MG63 (cell line): Measurements from ENCODE around the gene NOS1. TPM values are rescaled to one million over a fixed set of nuclear protein-coding genes. Genes with fewer than 3 reads are reported as not detected.
A peak's percentile ranks its signal among the peaks of the same experiment; 100 is the strongest.
"Not testable (repeated sequence)": the region's sequence is repeated elsewhere in the genome, so short reads cannot be mapped to it uniquely, and the experiment has no call there.

Experiments used
- DNase-seq: peaks from one replicate; pipeline ENCODE4 v3.0.0-alpha.2; 2020
- H3K27me3 ChIP-seq: fragments of 250-450 bp; sonication (Bioruptor Pico); 2 replicates; pipeline ENCODE4 v1.5.1; 2020; ENCODE audit warnings: mild to moderate bottlenecking, moderate library complexity
- H3K36me3 ChIP-seq: fragments of 250-450 bp; sonication (Bioruptor Pico); 2 replicates; pipeline ENCODE4 v1.5.1; 2020; ENCODE audit warnings: mild to moderate bottlenecking, moderate library complexity
- H3K4me3 ChIP-seq: fragments of 250-450 bp; sonication (Bioruptor Pico); 2 replicates; pipeline ENCODE4 v1.5.1; 2020; ENCODE audit warnings: mild to moderate bottlenecking, moderate library complexity
- H3K9me3 ChIP-seq: fragments of 250-450 bp; sonication (Bioruptor Pico); 2 replicates; pipeline ENCODE4 v1.5.1; 2020; ENCODE audit warnings: mild to moderate bottlenecking, moderate library complexity
- total RNA-seq: library from RNA; depleted of rRNA; stranded (reverse); fragments of >200 nt; shearing (Covaris generic); gene quantifications from 2 replicates; pipeline ENCODE4 v1.2.3, GENCODE V29; 2014; ENCODE audit warnings: low replicate concordance

NOS1 gene
- total RNA-seq, 1 experiment from 2014 or later, result not detected

- Histone ChIP-seq H3K9me3 (no peaks in the 10 kb centered on the region), H3K27me3 (peaks cover 2% of the 10 kb centered on the region; the same call in 1 of the 2 replicates), H3K36me3 (no peaks in the 10 kb centered on the region), H3K4me3 (no peak overlapping the region)
- DNase-seq, result peak; percentile 48
Observed at GRCh38 chr12:117212563-117213190, 148.7 kb downstream of the NOS1 start.

DNA sequence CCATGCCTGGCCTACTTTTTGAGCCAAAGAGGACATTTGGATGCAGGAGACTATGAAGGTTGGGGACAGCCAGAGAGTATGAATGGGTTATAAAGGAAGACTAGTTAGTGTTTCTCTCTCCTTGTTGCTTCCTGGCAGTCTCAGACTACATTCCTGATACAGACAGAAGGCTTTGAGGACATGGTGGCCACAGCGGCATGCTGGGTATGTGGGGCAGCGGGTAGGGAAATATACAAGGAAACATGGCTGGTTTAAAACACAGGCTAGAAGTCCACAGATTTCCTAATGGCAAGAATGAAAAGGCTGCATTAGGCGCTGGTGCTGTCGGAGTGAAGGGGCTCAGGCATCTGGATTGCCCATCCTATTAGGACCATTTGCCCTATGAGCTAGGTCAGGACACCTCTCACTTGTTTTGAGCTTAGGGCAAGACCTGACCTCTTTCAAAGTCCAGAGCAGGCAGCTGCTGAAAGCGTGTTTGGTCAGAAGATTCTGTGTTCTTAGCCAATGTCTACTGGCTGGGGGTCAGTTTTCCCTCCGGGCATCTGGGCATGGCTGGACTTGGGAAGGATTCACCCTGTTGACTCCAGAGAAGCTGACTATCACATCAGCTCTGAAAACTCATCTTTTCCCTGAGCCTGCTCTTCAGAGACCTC lies 151.0 kb downstream of the NOS1 start:
- Histone ChIP-seq H3K36me3 (no peaks in the 10 kb centered on the region), H3K27me3 (peaks cover 2% of the 10 kb centered on the region; the same call in 1 of the 2 replicates), H3K4me3 (no peak overlapping the region), H3K9me3 (no peaks in the 10 kb centered on the region)
- no peak for DNase-seq

GRCh38 chr12:117209626-117210025 lies 151.8 kb downstream of the NOS1 start:
- Histone ChIP-seq H3K9me3 (no peaks in the 10 kb centered on the region), H3K36me3 (no peaks in the 10 kb centered on the region), H3K4me3 (no peak overlapping the region), H3K27me3 (peaks cover 2% of the 10 kb centered on the region; the same call in 1 of the 2 replicates)
- DNase-seq, result no peak

GRCh38 chr12:117208811-117209455 lies 152.5 kb downstream of the NOS1 start:
- Histone ChIP-seq H3K36me3 (no peaks in the 10 kb centered on the region), H3K27me3 (peaks cover 2% of the 10 kb centered on the region; the same call in 1 of the 2 replicates), H3K9me3 (no peaks in the 10 kb centered on the region), H3K4me3 (no peak overlapping the region)
- DNase-seq, result no peak

GRCh38 chr12:117208206-117208605 lies 153.2 kb downstream of the NOS1 start:
- no peaks in the 10 kb centered on the region for H3K36me3 ChIP-seq
- DNase-seq, result no peak
- no peak overlapping the region for H3K4me3 ChIP-seq
- H3K27me3 ChIP-seq, result peaks cover 2% of the 10 kb centered on the region; the same call in 1 of the 2 replicates
- H3K9me3 ChIP-seq, result no peaks in the 10 kb centered on the region

DNA sequence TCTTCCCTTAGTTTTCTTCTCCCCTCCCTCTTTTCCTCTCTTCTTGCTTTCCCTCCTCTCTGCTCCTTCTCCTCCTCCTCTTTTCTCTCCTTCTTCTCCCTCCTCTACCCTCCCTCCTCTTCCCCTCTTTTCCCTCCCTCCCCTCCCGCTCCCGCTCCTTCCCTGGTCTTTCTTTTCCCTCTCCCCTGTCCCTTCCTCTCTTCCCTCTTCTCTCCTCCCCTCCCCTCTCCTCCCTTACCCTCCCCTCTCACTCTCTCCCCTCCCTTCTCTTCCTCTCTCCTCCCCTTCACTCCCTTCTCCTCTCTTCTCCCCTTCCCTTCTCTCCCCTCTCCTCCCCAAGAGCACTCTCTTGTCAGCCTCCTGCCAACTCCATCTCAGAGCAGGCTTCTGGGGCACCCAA lies 153.8 kb downstream of the NOS1 start:
- Histone ChIP-seq H3K9me3 (no peaks in the 10 kb centered on the region), H3K4me3 (no peak overlapping the region), H3K27me3 (no peaks in the 10 kb centered on the region), H3K36me3 (no peaks in the 10 kb centered on the region)
- DNase-seq, result no peak

DNA sequence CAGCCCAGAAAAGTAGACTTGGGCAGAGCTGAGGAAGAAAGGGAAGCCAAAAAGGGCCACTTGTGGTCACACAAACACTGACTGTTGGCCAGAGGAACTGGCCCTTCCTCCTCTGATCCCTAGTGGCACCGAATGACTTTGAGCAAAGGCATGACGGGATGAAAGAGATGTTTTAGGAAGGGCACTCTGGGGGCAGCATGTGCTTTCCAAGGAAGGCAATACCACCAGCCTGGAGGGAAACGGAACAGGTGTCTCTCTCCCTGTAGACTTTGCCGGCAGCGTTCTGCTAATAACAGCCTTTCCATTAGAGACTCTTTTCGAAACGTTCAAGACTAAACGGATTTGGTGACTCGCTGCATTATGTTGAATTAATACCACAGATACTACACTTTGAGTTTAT lies 158.9 kb downstream of the NOS1 start:
- H3K36me3 ChIP-seq, result no peaks in the 10 kb centered on the region
- H3K27me3 ChIP-seq, result no peaks in the 10 kb centered on the region
- H3K9me3 ChIP-seq, result 0 out of 2 replicates have a peak, but pooled peaks cover 2% of the 10 kb centered on the region
- no peak overlapping the region for H3K4me3 ChIP-seq
- DNase-seq, result no peak

DNA sequence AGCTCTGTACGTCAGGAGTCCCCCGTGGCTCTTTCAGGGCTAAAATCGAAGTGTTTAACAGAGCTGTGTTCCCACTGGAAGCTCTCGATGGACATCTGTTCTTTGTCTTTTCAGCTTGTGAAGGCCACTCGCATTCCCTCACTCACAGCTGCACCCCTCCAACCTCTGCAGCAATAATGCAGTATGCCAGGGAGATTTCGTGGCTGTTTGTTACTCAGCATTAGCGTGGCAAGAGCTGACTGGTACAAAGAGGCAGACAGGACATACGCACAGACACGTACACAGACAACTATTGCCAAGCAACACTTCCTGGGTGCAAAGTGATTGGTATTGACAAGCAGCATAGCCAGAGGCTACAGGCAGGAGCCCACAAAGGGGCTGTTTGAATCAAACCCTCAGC lies 159.4 kb downstream of the NOS1 start:
- DNase-seq, result no peak
- Histone ChIP-seq H3K27me3 (no peaks in the 10 kb centered on the region), H3K9me3 (0 out of 2 replicates have a peak, but pooled peaks cover 2% of the 10 kb centered on the region), H3K4me3 (no peak overlapping the region), H3K36me3 (no peaks in the 10 kb centered on the region)

GRCh38 chr12:117199956-117200744 lies 161.3 kb downstream of the NOS1 start:
- DNase-seq, H3K27me3 ChIP-seq, H3K4me3 ChIP-seq, H3K36me3 ChIP-seq, H3K9me3 ChIP-seq: not testable (repeated sequence)

DNA sequence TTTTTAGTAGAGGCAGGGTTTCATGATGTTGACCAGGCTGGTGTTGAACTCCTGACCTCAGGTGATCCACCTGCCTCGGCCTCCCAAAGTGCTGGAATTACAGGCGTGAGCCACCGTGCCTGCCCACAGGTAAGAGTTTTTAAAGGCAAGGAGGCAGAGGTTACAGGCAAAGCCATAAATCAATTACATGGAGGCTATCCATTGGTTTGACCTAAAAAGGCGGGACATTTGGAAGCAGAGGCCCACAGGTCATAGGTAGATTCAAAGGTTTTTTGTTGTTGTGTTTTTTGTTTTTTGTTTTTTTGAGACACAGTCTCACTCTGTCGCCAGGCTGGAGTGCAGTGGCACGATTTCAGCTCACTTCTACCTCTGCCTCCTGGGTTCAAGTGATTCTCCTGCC lies 165.1 kb downstream of the NOS1 start:
- H3K36me3 ChIP-seq, H3K27me3 ChIP-seq, DNase-seq: not testable (repeated sequence)

DNA sequence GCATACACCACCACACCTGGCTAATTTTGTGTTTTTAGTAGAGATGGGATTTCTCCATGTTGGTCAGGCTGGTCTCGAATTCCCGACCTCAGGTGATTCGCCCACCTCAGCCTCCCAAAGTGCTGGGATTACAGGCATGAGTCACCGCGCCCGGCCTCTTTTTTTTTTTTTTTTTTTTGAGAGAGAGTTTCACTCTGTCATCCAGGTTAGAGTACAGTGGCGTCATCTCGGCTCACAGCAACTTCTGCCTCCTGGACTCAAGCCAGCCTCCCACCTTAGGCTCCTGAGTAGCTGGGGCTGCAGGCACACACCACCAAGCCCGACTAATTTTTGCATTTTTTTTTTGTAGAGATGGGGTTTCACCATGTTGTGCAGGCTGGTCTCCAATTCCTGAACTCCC lies 166.4 kb downstream of the NOS1 start:
- H3K4me3 ChIP-seq, DNase-seq, H3K9me3 ChIP-seq, H3K27me3 ChIP-seq, H3K36me3 ChIP-seq: not testable (repeated sequence)

More for the DNA sequence above, 165.1 kb downstream of the NOS1 start:
- H3K4me3 ChIP-seq, H3K9me3 ChIP-seq: not testable (repeated sequence)

DNA sequence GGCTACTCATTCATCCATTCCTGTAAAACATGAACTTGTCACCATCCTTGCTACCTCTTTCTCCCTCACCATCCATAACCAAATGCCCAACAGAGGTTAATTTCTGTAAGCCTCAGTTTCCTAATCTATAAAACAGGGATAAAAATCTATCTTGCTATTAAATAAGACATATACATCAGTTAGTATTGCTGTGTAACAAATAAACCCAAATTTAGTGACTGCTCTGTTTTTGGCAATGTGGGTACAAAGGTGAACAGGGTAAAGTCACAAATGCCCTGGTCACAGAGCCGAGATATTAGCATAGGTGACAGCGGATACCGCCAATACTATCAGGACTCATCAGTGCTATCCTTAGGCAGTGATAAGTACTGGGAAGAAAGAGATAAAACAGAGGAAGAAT lies 167.5 kb downstream of the NOS1 start:
- Histone ChIP-seq H3K27me3 (no peaks in the 10 kb centered on the region), H3K9me3 (no peaks in the 10 kb centered on the region), H3K36me3 (no peaks in the 10 kb centered on the region), H3K4me3 (no peak overlapping the region)
- no peak for DNase-seq

- H3K27me3 ChIP-seq, H3K4me3 ChIP-seq: not testable (repeated sequence)
Observed at GRCh38 chr12:117192581-117192980, 168.8 kb downstream of the NOS1 start.

GRCh38 chr12:117192057-117192456 lies 169.4 kb downstream of the NOS1 start:
- DNase-seq, result no peak
- no peak overlapping the region for H3K4me3 ChIP-seq
- H3K9me3 ChIP-seq, result no peaks in the 10 kb centered on the region
- no peaks in the 10 kb centered on the region for H3K27me3 ChIP-seq
- no peaks in the 10 kb centered on the region for H3K36me3 ChIP-seq

More at GRCh38 chr12:117192581-117192980, 168.8 kb downstream of the NOS1 start:
- not testable (repeated sequence) for H3K9me3 ChIP-seq, DNase-seq, H3K36me3 ChIP-seq

DNA sequence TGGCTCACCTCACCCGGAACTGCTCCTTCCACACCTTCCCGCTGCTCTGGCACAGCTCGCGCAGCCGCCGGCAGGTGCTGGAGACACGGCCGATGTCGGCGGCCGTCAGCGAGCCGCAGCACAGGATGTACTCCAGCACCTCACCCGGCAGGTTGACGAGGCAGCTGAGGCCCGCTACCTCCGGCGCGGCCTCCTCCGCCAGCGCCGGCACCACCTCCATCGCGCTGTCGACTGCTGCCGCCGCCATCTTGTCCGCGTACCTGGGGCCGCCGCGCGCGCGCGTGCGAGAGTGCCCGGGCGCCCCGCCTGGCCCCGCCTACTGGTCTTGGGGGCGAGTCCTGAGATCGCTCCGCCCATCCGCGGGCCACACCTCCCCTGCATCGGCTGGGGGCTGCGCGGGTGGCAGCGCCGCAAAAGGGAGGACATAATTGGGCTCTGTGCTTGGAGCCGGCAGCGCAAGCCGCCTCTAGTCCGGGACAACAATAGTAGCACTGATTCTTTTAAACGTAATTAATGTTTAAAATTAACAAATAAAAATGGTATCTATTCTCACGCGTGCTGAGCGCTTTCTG lies 171.1 kb downstream of the NOS1 start, which contains the start of gene FBXO21:
Gene FBXO21, minus strand, starts transcription at position 261 of the 572 bp plus-strand sequence. Its CDS starts 14 bp downstream, at position 247.
- Histone ChIP-seq H3K36me3 (peaks cover 10% of the 10 kb centered on the region), H3K27me3 (no peaks in the 10 kb centered on the region)
- DNase-seq, result peak; percentile 75

DNA sequence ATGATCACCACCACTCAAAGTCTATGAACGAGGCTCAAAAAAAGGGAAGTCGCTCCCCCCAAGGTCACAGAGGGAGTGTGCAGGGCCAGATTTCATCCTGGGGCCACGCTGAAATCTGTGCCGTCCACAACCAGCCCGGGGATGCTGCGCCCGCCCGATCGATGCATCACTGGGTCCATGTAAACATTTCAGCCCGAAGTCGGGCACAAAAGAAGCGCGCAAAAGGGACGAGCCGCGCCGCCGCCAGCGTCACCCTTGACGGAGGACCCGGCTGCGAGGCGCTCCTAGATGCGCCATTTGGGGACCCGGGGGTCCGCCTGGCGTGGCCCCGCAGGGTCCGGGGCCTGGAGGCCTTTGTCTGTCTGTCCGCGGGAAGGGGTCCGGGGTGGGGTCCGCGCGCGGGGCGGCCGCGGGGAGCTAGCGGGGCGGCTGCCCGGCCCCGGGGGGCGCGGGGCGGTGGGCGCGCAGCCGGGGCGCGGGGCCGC lies 171.7 kb downstream of the NOS1 start:
- H3K9me3 ChIP-seq, result no peaks in the 10 kb centered on the region
- H3K36me3 ChIP-seq, result peaks cover 14% of the 10 kb centered on the region
- H3K4me3 ChIP-seq, result peak overlapping the region; percentile 67
- no peaks in the 10 kb centered on the region for H3K27me3 ChIP-seq
- peak; percentile 54 for DNase-seq

More for the DNA sequence above, 171.1 kb downstream of the NOS1 start, which contains the start of gene FBXO21:
- H3K9me3 ChIP-seq, result no peaks in the 10 kb centered on the region
- H3K4me3 ChIP-seq, result peak within 1 kb of the TSS; percentile 67
